Omental fat pad (tissue), 4 donors: Measurements from ENCODE around the gene ZNF609. TPM values are rescaled to one million over a fixed set of nuclear protein-coding genes. Genes with fewer than 3 reads are reported as not detected.

Experiments used
- ATAC-seq: fragments of 150-250 bp; one replicate; pipeline ENCODE4 v1.9.1; 2016; ENCODE audit warnings: mild to moderate bottlenecking, moderate library complexity; ENCODE audit not compliant: low FRiP score
- DNase-seq: peaks from one replicate; pipeline ENCODE4 v3.0.0-alpha.2; 2019; ENCODE audit warnings: low spot score
- CTCF ChIP-seq, 3 donors: fragments of 450-650 bp; IDR thresholded peaks; one replicate each; pipeline ENCODE4 v1.5.1; 2016 to 2017; ENCODE audit warnings: antibody characterized with exemption in 3 of 3, mild to moderate bottlenecking in 3 of 3, moderate library complexity in 2 of 3
- total RNA-seq, 4 donors: library from RNA; depleted of rRNA; stranded (reverse); fragments of >200 nt; gene quantifications; one replicate each; pipeline ENCODE4 v1.1.0, GENCODE V29; 2016

ZNF609 gene
- total RNA-seq, 4 donors from 2014 or later, result 26.1 to 32.4 (median 29.6) TPM

GRCh38 chr15:64682255-64682654 is 221.9 kb downstream of the ZNF609 start:
- no peak for DNase-seq
- TF ChIP-seq CTCF (IDR thresholded peaks at IDR 0.05), result no peak

DNA sequence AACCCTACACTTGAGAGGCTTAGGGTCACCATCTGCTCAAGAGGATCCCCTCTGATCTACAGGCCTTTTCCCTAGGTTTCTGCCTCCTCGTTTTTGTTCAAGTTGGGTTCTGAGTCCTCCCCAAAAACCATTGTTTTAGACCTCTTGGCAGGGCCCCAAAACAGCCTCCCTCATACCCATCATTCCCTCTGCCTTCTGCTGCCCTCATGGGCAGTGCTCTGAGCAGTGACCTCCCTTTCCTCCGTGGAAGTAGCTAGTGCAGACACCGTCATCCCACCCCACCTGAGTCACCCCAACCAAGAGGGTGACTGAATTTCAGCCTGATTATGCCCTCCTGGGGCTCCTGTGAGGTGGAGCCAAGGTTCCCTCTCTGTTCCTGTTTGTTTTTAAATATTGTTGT is 223.0 kb downstream of the ZNF609 start:
- DNase-seq (no peak), ATAC-seq (no peak)
- TF ChIP-seq CTCF (IDR thresholded peaks at IDR 0.05), result no peak

More at GRCh38 chr15:64682255-64682654, 221.9 kb downstream of the ZNF609 start:
- no peak for ATAC-seq

DNA sequence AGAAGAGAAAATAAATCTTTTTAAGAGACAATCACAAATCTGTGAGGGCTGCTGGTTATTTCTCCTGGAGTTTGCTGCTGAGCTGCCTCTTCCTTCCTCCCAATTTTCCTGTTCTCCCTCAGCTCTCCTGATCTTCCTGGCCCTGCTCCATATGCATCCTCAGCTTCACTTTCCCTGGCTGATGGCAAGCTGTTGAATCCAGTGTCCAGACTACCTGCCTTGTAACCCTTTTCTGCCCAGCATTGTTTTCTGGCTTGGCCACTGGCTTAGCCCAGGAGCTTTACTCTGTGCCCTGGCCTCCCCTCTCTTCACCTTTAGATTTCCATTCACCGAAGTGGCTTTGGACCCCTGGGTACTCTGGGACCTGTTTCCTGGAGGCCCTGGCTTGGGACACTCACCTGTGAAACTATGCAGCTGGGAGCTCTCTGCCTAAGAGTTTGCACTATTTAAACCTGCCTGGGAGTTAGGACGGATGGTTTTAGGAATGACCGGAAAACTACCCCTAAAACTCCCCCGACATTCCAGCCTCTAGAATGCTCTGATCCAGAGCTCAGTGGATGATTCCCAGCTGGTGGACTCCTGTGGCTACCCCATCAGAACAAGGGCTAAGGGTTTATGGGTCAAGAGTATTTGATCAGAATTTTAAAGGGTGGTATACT is 225.0 kb downstream of the ZNF609 start:
- no peak for DNase-seq
- TF ChIP-seq CTCF (IDR thresholded peaks at IDR 0.05), result no peak
- ATAC-seq, result no peak

DNA sequence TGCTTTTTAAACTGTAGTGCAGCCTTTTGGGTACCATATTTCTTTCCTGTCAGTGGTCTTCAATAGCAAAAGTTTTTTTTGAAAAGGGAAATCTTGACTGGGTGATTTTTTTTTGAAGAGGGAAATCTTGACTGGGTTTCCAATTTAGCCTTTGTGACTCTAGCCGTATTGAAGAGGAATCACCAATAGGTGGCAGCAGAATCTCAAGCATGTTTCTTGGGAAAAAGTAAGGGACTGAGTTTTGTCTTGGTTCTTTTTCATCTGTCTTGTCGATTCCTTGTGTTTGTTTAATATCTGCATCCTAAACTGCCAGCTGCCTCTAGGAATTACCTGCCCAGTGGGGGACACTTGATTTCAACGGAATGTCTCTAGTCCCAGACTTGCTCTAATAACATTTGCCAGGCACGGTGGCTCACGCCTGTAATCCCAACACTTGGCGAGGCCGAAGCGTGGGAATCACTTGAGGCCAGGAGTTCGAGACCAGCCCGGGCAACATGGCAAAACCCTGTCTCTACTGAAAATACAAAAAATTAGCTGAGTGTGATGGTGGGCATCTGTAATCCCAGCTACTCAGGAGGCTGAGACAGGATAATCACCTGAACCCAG is 225.9 kb downstream of the ZNF609 start:
- no peak for ATAC-seq
- TF ChIP-seq CTCF (IDR thresholded peaks at IDR 0.05), result no peak
- no peak for DNase-seq

DNA sequence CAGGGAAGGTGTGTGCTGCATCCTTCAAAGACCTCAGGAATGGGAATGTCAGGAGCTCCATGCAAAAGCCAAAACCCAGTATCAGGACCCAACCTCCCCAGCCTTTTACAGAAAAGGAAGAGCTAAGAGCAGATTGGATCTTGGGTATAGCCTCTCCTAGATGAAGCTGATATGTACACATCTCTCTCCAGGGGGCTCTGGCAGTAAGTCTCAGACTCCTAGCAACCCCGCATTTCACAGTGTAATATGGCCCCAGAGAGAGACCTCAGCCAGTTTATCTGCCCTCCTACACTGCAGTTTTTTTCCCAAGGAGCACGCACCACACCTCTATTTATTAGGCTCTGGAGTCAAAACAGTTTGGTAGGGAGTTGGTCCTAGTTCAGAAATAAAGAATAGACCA is 226.8 kb downstream of the ZNF609 start:
- no peak for TF ChIP-seq CTCF (IDR thresholded peaks at IDR 0.05)
- DNase-seq, result no peak
- ATAC-seq, result no peak

DNA sequence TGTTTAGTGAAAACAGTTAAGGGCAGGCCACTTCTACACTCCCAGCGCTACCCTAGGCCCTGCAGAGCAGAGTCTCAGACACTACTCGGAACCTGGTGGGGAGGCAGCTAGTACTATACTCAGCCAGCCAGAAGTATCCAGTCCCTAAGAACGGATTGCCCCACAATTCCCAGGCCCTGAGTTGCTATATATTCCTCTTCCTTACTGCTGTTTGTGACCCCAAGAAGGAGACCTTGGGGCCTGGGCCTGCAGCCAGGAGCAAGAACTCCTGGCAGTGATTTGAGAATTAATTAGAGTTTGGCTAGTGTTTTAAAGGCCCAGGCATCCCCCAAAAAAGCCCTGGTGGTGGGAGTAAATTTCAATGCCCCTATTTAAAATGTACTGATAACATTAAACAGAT is 227.3 kb downstream of the ZNF609 start:
- DNase-seq, result no peak
- ATAC-seq, result no peak

More for the DNA sequence above, 227.3 kb downstream of the ZNF609 start:
- no peak for TF ChIP-seq CTCF (IDR thresholded peaks at IDR 0.05)
